WTC11 (cell line): ENCODE measurements around the gene KLK3. TPM values are rescaled to one million over a fixed set of nuclear protein-coding genes. Genes with fewer than 3 reads are reported as not detected.

Experiments
- ATF2 ChIP-seq: sonication (generic); formaldehyde crosslinking; IDR thresholded peaks from 2 replicates; pipeline ENCODE4 v1.8.1; 2022; ENCODE audit warnings: low read depth, missing genetic modification reagents, borderline replicate concordance
- ATF6 ChIP-seq: sonication (generic); formaldehyde crosslinking; IDR thresholded peaks from 2 replicates; pipeline ENCODE4 v1.8.1; 2023; ENCODE audit warnings: mild to moderate bottlenecking, missing genetic modification reagents
- FOXP4 ChIP-seq: sonication (generic); formaldehyde crosslinking; IDR thresholded peaks from 2 replicates; pipeline ENCODE4 v1.8.0; 2022; ENCODE audit warnings: mild to moderate bottlenecking, missing genetic modification reagents
- GTF2I ChIP-seq: fragments of 250-450 bp; sonication (Bioruptor Pico); conservative IDR thresholded peaks from 2 replicates; pipeline ENCODE4 v1.4.0; 2021; ENCODE audit warnings: mild to moderate bottlenecking
- JUN ChIP-seq: sonication (generic); formaldehyde crosslinking; IDR thresholded peaks from 2 replicates; pipeline ENCODE4 v1.8.0; 2023; ENCODE audit warnings: mild to moderate bottlenecking, missing genetic modification reagents
- NFATC4 ChIP-seq: fragments of 250-450 bp; sonication (Bioruptor Pico); IDR thresholded peaks from 2 replicates; pipeline ENCODE4 v1.9.0; 2021; ENCODE audit warnings: mild to moderate bottlenecking
- NR2C2 ChIP-seq: sonication (generic); formaldehyde crosslinking; IDR thresholded peaks from 2 replicates; pipeline ENCODE4 v1.8.0; 2022; ENCODE audit warnings: mild to moderate bottlenecking, missing genetic modification reagents
- PRRX2 ChIP-seq: fragments of 250-450 bp; sonication (Bioruptor Pico); IDR thresholded peaks from 2 replicates; pipeline ENCODE4 v1.8.0; 2021; ENCODE audit warnings: mild to moderate bottlenecking
- TEAD1 ChIP-seq: sonication (generic); formaldehyde crosslinking; IDR thresholded peaks from 2 replicates; pipeline ENCODE4 v1.8.0; 2022; ENCODE audit warnings: mild to moderate bottlenecking, missing genetic modification reagents
- ZBTB43 ChIP-seq: sonication (generic); formaldehyde crosslinking; IDR thresholded peaks from 2 replicates; pipeline ENCODE4 v1.8.1; 2023; ENCODE audit warnings: mild to moderate bottlenecking, missing genetic modification reagents
- ZNF317 ChIP-seq: sonication (generic); formaldehyde crosslinking; IDR thresholded peaks from 2 replicates; pipeline ENCODE4 v1.8.1; 2023; ENCODE audit warnings: low read depth, mild to moderate bottlenecking, moderate library complexity, missing genetic modification reagents, borderline replicate concordance
- ZNF396 ChIP-seq: fragments of 250-450 bp; sonication (Bioruptor Pico); IDR thresholded peaks from 2 replicates; pipeline ENCODE4 v1.8.0; 2021; ENCODE audit warnings: mild to moderate bottlenecking, moderate library complexity, borderline replicate concordance
- total RNA-seq: library from RNA; stranded (reverse); gene quantifications from 3 replicates; pipeline ENCODE4 v1.2.3, GENCODE V29; 2021
- TF ChIP-seq, protein P1 (sequence below): fragments of 250-450 bp; sonication (Bioruptor Pico); conservative IDR thresholded peaks from 2 replicates; pipeline ENCODE4 v1.9.0; 2021; ENCODE audit warnings: mild to moderate bottlenecking
- TF ChIP-seq, protein P2 (sequence below): sonication (generic); formaldehyde crosslinking; IDR thresholded peaks from 2 replicates; pipeline ENCODE4 v1.8.0; 2022; ENCODE audit warnings: missing genetic modification reagents
- TF ChIP-seq, protein P3 (sequence below): fragments of 200-600 bp; IDR thresholded peaks from 2 replicates; pipeline ENCODE4 v1.8.0; 2022; ENCODE audit warnings: antibody characterized with exemption
- TF ChIP-seq, protein P4 (sequence below): fragments of 250-450 bp; sonication (Bioruptor Pico); IDR thresholded peaks from 2 replicates; pipeline ENCODE4 v2.1.2; 2022; ENCODE audit warnings: mild to moderate bottlenecking, moderate library complexity
- TF ChIP-seq, protein P5 (sequence below): fragments of 250-450 bp; sonication (Bioruptor Pico); IDR thresholded peaks from 2 replicates; pipeline ENCODE4 v1.9.0; 2021; ENCODE audit warnings: moderate library complexity, mild to moderate bottlenecking, inconsistent platforms, borderline replicate concordance

Gene KLK3
- total RNA-seq, 1 experiment from 2014 or later = 0.13 TPM

DNA sequence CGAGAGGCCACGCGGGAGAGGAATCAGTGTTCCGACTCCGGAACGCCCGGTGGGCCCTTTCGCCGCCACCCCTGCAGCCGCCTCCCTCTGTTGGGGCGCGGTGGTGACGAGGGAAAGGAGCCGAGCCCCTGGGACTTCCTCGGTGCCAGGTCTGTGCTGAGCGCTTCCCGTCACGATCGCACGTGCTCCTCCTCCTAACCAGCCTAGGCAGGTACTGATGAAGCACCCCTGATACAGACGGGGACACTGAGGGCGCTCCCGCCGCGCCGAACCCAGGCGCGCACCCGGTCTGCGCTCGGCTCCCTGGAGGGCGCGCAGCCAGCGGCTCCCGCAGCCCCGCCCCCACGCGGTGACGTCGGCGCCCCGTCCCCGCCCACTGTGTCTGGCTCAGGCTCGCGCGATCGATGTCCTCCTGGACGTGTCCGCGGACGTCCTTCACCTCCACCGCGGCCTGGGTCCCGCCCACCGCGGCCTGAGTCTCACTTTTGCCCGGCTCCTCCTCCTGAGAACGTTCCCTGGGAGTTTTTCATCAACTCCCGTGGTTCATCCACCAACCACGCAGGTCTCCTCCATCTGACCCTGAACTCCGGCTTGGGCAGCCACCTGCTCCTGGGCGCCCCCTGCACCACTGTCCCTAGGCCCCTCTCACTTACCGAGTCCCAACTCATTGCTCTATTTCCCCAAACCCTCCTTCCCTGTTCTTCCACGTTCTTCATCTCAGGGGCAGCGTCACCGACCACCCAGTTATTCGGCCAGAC lies 18.8 kb upstream of the KLK3 start (continued):
- TF ChIP-seq FOXP4 (CRISPR knock-in tag) (peak; percentile 78; the same call in 1 of the 2 replicates), GTF2I (no peak), JUN (CRISPR knock-in tag) (no peak), TEAD1 (0 out of 2 replicates have a peak, but pooled peaks have one; percentile 12), NFATC4 (no peak), PRRX2 (CRISPR knock-in tag) (no peak), ZNF317 (CRISPR knock-in tag) (no peak), ZNF396 (CRISPR knock-in tag) (no peak), ATF2 (CRISPR knock-in tag) (no peak), ZBTB43 (CRISPR knock-in tag) (no peak), ATF6 (CRISPR knock-in tag) (no peak), NR2C2 (CRISPR knock-in tag) (no peak)
- TF ChIP-seq, protein P1, sequence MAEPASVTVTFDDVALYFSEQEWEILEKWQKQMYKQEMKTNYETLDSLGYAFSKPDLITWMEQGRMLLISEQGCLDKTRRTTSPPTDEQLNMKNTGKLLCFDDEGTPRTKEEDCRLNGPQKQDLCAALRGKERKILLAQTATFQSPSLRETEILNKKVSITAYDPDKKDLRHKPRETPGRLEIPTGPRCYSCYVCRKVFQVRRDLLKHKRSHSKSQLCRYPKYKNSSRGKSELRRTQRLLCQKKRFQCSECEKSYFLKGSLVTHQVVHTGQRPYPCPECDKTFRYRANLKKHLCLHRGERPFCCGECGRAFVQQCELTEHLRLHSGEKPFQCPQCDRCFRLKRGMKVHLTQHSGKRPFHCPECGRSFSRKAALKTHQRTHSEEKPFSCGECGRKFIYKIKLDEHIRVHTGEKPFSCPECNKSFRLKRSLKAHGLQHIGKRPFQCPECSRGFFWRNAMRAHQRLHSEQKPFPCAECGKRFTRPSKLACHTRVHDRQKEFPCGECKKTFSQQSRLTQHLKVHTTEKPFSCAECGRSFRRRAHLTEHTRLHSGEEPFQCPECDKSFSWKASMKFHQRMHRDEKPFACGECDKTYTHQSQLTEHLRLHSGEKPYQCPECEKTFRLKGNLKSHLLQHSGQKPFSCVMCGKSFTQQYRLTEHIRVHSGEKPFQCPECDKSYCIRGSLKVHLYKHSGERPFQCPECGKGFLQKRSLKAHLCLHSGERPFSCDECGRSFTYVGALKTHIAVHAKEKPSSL (CRISPR knock-in tag) = no peak
- TF ChIP-seq, protein P2, sequence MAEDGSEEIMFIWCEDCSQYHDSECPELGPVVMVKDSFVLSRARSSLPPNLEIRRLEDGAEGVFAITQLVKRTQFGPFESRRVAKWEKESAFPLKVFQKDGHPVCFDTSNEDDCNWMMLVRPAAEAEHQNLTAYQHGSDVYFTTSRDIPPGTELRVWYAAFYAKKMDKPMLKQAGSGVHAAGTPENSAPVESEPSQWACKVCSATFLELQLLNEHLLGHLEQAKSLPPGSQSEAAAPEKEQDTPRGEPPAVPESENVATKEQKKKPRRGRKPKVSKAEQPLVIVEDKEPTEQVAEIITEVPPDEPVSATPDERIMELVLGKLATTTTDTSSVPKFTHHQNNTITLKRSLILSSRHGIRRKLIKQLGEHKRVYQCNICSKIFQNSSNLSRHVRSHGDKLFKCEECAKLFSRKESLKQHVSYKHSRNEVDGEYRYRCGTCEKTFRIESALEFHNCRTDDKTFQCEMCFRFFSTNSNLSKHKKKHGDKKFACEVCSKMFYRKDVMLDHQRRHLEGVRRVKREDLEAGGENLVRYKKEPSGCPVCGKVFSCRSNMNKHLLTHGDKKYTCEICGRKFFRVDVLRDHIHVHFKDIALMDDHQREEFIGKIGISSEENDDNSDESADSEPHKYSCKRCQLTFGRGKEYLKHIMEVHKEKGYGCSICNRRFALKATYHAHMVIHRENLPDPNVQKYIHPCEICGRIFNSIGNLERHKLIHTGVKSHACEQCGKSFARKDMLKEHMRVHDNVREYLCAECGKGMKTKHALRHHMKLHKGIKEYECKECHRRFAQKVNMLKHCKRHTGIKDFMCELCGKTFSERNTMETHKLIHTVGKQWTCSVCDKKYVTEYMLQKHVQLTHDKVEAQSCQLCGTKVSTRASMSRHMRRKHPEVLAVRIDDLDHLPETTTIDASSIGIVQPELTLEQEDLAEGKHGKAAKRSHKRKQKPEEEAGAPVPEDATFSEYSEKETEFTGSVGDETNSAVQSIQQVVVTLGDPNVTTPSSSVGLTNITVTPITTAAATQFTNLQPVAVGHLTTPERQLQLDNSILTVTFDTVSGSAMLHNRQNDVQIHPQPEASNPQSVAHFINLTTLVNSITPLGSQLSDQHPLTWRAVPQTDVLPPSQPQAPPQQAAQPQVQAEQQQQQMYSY (CRISPR knock-in tag) = 0 out of 2 replicates have a peak, but pooled peaks have one; percentile 26
- TF ChIP-seq, protein P3, sequence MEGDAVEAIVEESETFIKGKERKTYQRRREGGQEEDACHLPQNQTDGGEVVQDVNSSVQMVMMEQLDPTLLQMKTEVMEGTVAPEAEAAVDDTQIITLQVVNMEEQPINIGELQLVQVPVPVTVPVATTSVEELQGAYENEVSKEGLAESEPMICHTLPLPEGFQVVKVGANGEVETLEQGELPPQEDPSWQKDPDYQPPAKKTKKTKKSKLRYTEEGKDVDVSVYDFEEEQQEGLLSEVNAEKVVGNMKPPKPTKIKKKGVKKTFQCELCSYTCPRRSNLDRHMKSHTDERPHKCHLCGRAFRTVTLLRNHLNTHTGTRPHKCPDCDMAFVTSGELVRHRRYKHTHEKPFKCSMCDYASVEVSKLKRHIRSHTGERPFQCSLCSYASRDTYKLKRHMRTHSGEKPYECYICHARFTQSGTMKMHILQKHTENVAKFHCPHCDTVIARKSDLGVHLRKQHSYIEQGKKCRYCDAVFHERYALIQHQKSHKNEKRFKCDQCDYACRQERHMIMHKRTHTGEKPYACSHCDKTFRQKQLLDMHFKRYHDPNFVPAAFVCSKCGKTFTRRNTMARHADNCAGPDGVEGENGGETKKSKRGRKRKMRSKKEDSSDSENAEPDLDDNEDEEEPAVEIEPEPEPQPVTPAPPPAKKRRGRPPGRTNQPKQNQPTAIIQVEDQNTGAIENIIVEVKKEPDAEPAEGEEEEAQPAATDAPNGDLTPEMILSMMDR = no peak
- TF ChIP-seq, protein P4, sequence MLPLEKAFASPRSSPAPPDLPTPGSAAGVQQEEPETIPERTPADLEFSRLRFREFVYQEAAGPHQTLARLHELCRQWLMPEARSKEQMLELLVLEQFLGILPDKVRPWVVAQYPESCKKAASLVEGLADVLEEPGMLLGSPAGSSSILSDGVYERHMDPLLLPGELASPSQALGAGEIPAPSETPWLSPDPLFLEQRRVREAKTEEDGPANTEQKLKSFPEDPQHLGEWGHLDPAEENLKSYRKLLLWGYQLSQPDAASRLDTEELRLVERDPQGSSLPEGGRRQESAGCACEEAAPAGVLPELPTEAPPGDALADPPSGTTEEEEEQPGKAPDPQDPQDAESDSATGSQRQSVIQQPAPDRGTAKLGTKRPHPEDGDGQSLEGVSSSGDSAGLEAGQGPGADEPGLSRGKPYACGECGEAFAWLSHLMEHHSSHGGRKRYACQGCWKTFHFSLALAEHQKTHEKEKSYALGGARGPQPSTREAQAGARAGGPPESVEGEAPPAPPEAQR (CRISPR knock-in tag) = no peak
- TF ChIP-seq, protein P5, sequence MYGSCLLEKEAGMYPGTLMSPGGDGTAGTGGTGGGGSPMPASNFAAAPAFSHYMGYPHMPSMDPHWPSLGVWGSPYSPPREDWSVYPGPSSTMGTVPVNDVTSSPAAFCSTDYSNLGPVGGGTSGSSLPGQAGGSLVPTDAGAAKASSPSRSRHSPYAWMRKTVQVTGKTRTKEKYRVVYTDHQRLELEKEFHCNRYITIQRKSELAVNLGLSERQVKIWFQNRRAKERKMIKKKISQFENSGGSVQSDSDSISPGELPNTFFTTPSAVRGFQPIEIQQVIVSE = no peak
- TF ChIP-seq, all 79 proteins: peak for 12
